HepG2 (cell line): ENCODE measurements around the gene AEBP1. TPM values are rescaled to one million over a fixed set of nuclear protein-coding genes. Genes with fewer than 3 reads are reported as not detected.

Experiments used
- ATF4 ChIP-seq, 2 experiments: fragments of 450-650 bp in 1 of 2; sonication (generic) in 1 of 2; formaldehyde crosslinking; IDR thresholded peaks; 2 replicates each; pipeline versions ENCODE4 v1.5.0 to v1.8.0; 2020 to 2022; ENCODE audit warnings: mild to moderate bottlenecking in 1 of 2, missing genetic modification reagents in 1 of 2
- BRD4 ChIP-seq: sonication (generic); formaldehyde crosslinking; IDR thresholded peaks from 2 replicates; pipeline ENCODE4 v1.4.0; 2020; ENCODE audit warnings: missing genetic modification reagents
- HOXA7 ChIP-seq: sonication (generic); formaldehyde crosslinking; IDR thresholded peaks from 2 replicates; pipeline ENCODE4 v1.8.1; 2022; ENCODE audit warnings: mild to moderate bottlenecking, missing genetic modification reagents, moderate library complexity
- MTF1 ChIP-seq: sonication (generic); formaldehyde crosslinking; IDR thresholded peaks from 2 replicates; pipeline ENCODE4 v1.5.0; 2020; ENCODE audit warnings: missing genetic modification reagents
- NR0B2 ChIP-seq: sonication (generic); formaldehyde crosslinking; IDR thresholded peaks from 2 replicates; pipeline ENCODE4 v1.4.0; 2020; ENCODE audit warnings: mild to moderate bottlenecking, missing genetic modification reagents
- RBM39 ChIP-seq: fragments of 200-400 bp; formaldehyde crosslinking; IDR thresholded peaks from one replicate; pipeline ENCODE4 v1.6.1; 2018; ENCODE audit warnings: antibody characterized with exemption, mild to moderate bottlenecking, low read depth, low read length; ENCODE audit not compliant: poor library complexity, severe bottlenecking
- RELA ChIP-seq: sonication (generic); formaldehyde crosslinking; IDR thresholded peaks from 2 replicates; pipeline ENCODE4 v1.4.0; 2020; ENCODE audit warnings: missing genetic modification reagents
- SKI ChIP-seq: fragments of 450-650 bp; IDR thresholded peaks from one replicate; pipeline ENCODE4 v1.6.1; 2018; ENCODE audit warnings: mild to moderate bottlenecking; ENCODE audit not compliant: partially characterized antibody
- SKIL ChIP-seq: sonication (generic); formaldehyde crosslinking; IDR thresholded peaks from 2 replicates; pipeline ENCODE4 v1.8.0; 2022; ENCODE audit warnings: missing genetic modification reagents, mild to moderate bottlenecking, moderate library complexity, borderline replicate concordance
- TCF12 ChIP-seq, 2 experiments: fragments of 450-650 bp in 1 of 2; sonication (generic) in 1 of 2; formaldehyde crosslinking in 1 of 2; IDR thresholded peaks; 2 replicates each; pipeline versions ENCODE4 v1.6.1 to v1.8.0; 2017 to 2022; ENCODE audit warnings: antibody characterized with exemption in 1 of 2, mild to moderate bottlenecking in 1 of 2, missing genetic modification reagents in 1 of 2, moderate library complexity in 1 of 2
- TEF ChIP-seq: sonication (generic); formaldehyde crosslinking; IDR thresholded peaks from 2 replicates; pipeline ENCODE4 v1.5.0; 2020; ENCODE audit warnings: missing genetic modification reagents
- THAP8 ChIP-seq: sonication (generic); formaldehyde crosslinking; IDR thresholded peaks from 2 replicates; pipeline ENCODE4 v1.5.1; 2020; ENCODE audit warnings: missing genetic modification reagents, mild to moderate bottlenecking, borderline replicate concordance
- ZHX1 ChIP-seq: sonication (generic); formaldehyde crosslinking; IDR thresholded peaks from 2 replicates; pipeline ENCODE4 v1.8.1; 2022; ENCODE audit warnings: low read depth, mild to moderate bottlenecking, missing genetic modification reagents
- ZNF136 ChIP-seq: sonication (generic); formaldehyde crosslinking; IDR thresholded peaks from 2 replicates; pipeline ENCODE4 v1.8.1; 2022; ENCODE audit warnings: low read depth, mild to moderate bottlenecking, moderate library complexity, missing genetic modification reagents
- ZNF18 ChIP-seq: sonication (generic); formaldehyde crosslinking; IDR thresholded peaks from 2 replicates; pipeline ENCODE4 v1.8.0; 2022; ENCODE audit warnings: mild to moderate bottlenecking, missing genetic modification reagents; ENCODE audit not compliant: insufficient replicate concordance
- ZNF550 ChIP-seq: sonication (generic); formaldehyde crosslinking; IDR thresholded peaks from 2 replicates; pipeline ENCODE4 v1.4.0; 2020; ENCODE audit warnings: mild to moderate bottlenecking, missing genetic modification reagents, borderline replicate concordance
- ZNF775 ChIP-seq: sonication (generic); formaldehyde crosslinking; IDR thresholded peaks from 2 replicates; pipeline ENCODE4 v1.4.0; 2020; ENCODE audit warnings: missing genetic modification reagents, mild to moderate bottlenecking, moderate library complexity, borderline replicate concordance
- polyA plus RNA-seq, 8 experiments: library from polyadenylated mRNA; depleted of rRNA in 3 of 8; stranded (reverse) in 7 of 8; unstranded in 1 of 8; fragments of >200 nt; fragmentation: Illumina TruSeq in 4 of 8; extraction: Trizol in 4 of 8; gene quantifications; 2 replicates each; pipeline versions ENCODE4 v1.2.1 to v1.2.3, GENCODE V29; 2011 to 2016; ENCODE audit warnings: low read depth in 4 of 8, missing spikeins in 1 of 8, mixed read lengths in 1 of 8; ENCODE audit not compliant: insufficient read depth in 1 of 8
- total RNA-seq, 5 experiments: library from RNA; depleted of rRNA; stranded (reverse); fragments of >200 nt; fragmentation: Illumina TruSeq; extraction: Trizol; gene quantifications; 2 replicates each; pipeline ENCODE4 v1.2.3, GENCODE V29; 2016; ENCODE audit warnings: low read depth in 1 of 5

Gene AEBP1
- total and polyA plus RNA-seq, 2 of the 13 experiments (the other 11 are each of a cell fraction or from before 2014, with no cell fraction given): 0.22 to 0.55 TPM

GRCh38 chr7:44087911-44088838 is 16.0 kb upstream of the AEBP1 start (continued):
- TF ChIP-seq NR0B2 (CRISPR knock-in tag) (no peak), THAP8 (CRISPR knock-in tag) (no peak), TCF12 (IDR thresholded peaks at IDR 0.05) (no peak), TCF12 (CRISPR knock-in tag; IDR thresholded peaks at IDR 0.05) (0 out of 2 replicates have a peak, but pooled peaks have one; percentile 13), RELA (0 out of 2 replicates have a peak, but pooled peaks have one; percentile 43), BRD4 (CRISPR knock-in tag) (no peak), SKIL (CRISPR knock-in tag) (no peak; the same call in 1 of the 2 replicates), ZNF775 (CRISPR knock-in tag) (no peak), ZNF550 (CRISPR knock-in tag) (no peak), RBM39 (no peak), ATF4 (CRISPR knock-in tag; IDR thresholded peaks at IDR 0.05) (no peak), HOXA7 (no peak), ZNF136 (no peak), ZNF18 (CRISPR knock-in tag) (no peak), SKI (no peak), MTF1 (CRISPR knock-in tag) (no peak), TEF (CRISPR knock-in tag) (no peak), ZHX1 (CRISPR knock-in tag) (no peak)
